Endothelial cell of umbilical vein (primary cell): Measurements from ENCODE around the gene FAM180B. TPM values are rescaled to one million over a fixed set of nuclear protein-coding genes. Genes with fewer than 3 reads are reported as not detected.

Experiments used
- BruUV-seq: library from RNA; stranded (reverse); fragments of 400-500 nt; replicated peaks from 2 replicates; lab custom pipeline; 2021; lab: Mats Ljungman, UMichigan
- CTCF ChIA-PET: fragments of 300-600, 350-600 bp; sonication (Branson Sonifier 250); formaldehyde crosslinking; loops from one replicate; lab custom pipeline; 2021; ENCODE audit warnings: antibody characterized with exemption, inconsistent platforms; lab: Charles Lee
- POLR2A ChIA-PET: fragments of 300-600, 350-600 bp; sonication (Branson Sonifier 250); formaldehyde crosslinking; loops from one replicate; lab custom pipeline; 2021; ENCODE audit warnings: antibody characterized with exemption, inconsistent platforms; lab: Charles Lee
- DNase-seq: peaks from one replicate; pipeline ENCODE4 v3.0.0-alpha.2; 2011; ENCODE audit warnings: low read depth, low spot score
- FAIRE-seq: peaks from 2 replicates; lab custom pipeline; 2011; peaks lifted over from hg19 to GRCh38; lab: Jason Lieb, UNC
- H2AFZ ChIP-seq: 2 replicates; pipeline ENCODE4 v1.6.0; 2012; ENCODE audit warnings: low read depth, low read length, control low read depth, inconsistent platforms
- H3K27ac ChIP-seq: 2 replicates; pipeline ENCODE4 v1.5.1; 2011; ENCODE audit warnings: low read depth, mild to moderate bottlenecking, control low read depth, low read length, moderate library complexity; ENCODE audit not compliant: insufficient read depth
- H3K27me3 ChIP-seq, 2 experiments: 2 replicates each; pipeline versions ENCODE4 v1.6.0 to v1.6.1; 2011; ENCODE audit warnings: low read length in 2 of 2, mixed read lengths in 1 of 2; ENCODE audit not compliant: control insufficient read depth in 2 of 2, insufficient read depth in 2 of 2
- H3K36me3 ChIP-seq, 2 experiments: 2 replicates in 1 of 2; 3 replicates in 1 of 2; pipeline ENCODE4 v1.5.1; 2011; ENCODE audit warnings: low read length in 2 of 2, mild to moderate bottlenecking in 1 of 2, moderate library complexity in 1 of 2; ENCODE audit not compliant: control insufficient read depth in 2 of 2, insufficient read depth in 2 of 2; ENCODE audit errors: extremely low read depth in 1 of 2
- H3K4me1 ChIP-seq: 3 replicates; pipeline ENCODE4 v1.5.1; 2011; ENCODE audit warnings: mild to moderate bottlenecking, low read length; ENCODE audit not compliant: control insufficient read depth, insufficient read depth; ENCODE audit errors: extremely low read depth
- H3K4me2 ChIP-seq: 2 replicates; pipeline ENCODE4 v1.6.1; 2011; ENCODE audit warnings: low read length, control low read depth, mixed read lengths; ENCODE audit not compliant: insufficient read depth
- H3K4me3 ChIP-seq, 3 experiments: fragments of 200-600 bp in 1 of 3; sonication (generic), shearing (Covaris generic) in 1 of 3; replicated peaks in 1 of 3; 2 replicates each; pipeline ENCODE4 v1.5.1; 2011 to 2016; ENCODE audit warnings: control low read depth in 3 of 3, low read length in 3 of 3, mild to moderate bottlenecking in 2 of 3, inconsistent platforms in 1 of 3, low read depth in 1 of 3, moderate library complexity in 1 of 3; ENCODE audit not compliant: insufficient read depth in 1 of 3
- H3K79me2 ChIP-seq: 2 replicates; pipeline ENCODE4 v1.6.0; 2012; ENCODE audit warnings: low read length, inconsistent platforms; ENCODE audit not compliant: control insufficient read depth, insufficient read depth
- H3K9ac ChIP-seq: replicated peaks from 2 replicates; pipeline ENCODE3; 2011; ENCODE audit warnings: low read length, control low read depth; ENCODE audit not compliant: insufficient read depth; ENCODE audit errors: extremely low read depth
- H3K9me1 ChIP-seq: replicated peaks from 3 replicates; pipeline ENCODE4 v1.6.0; 2011; ENCODE audit warnings: mild to moderate bottlenecking, low read length; ENCODE audit not compliant: control insufficient read depth, insufficient read depth; ENCODE audit errors: extremely low read depth
- H3K9me3 ChIP-seq: replicated peaks from 2 replicates; pipeline ENCODE4 v1.5.1; 2012; ENCODE audit warnings: low read length, inconsistent platforms; ENCODE audit not compliant: control insufficient read depth, insufficient read depth
- H4K20me1 ChIP-seq: replicated peaks from 2 replicates; pipeline ENCODE3; 2011; ENCODE audit warnings: mild to moderate bottlenecking, low read length; ENCODE audit not compliant: control insufficient read depth, insufficient read depth; ENCODE audit errors: extremely low read depth
- CTCF ChIP-seq, 2 donors: IDR thresholded peaks; 1 replicate in 1 of 2; 2 replicates in 1 of 2; pipeline ENCODE4 v1.5.1; 2011; ENCODE audit warnings: low read length in 2 of 2, mild to moderate bottlenecking in 2 of 2, moderate library complexity in 2 of 2, control low read depth in 1 of 2, inconsistent platforms in 1 of 2, low read depth in 1 of 2; ENCODE audit not compliant: insufficient read depth in 1 of 2; ENCODE audit errors: extremely low read depth in 1 of 2
- EZH2 ChIP-seq: IDR thresholded peaks from 2 replicates; pipeline ENCODE4 v1.6.1; 2012; ENCODE audit warnings: borderline replicate concordance, low read depth, mild to moderate bottlenecking, moderate library complexity, low read length, inconsistent platforms; ENCODE audit not compliant: severe bottlenecking
- FOS ChIP-seq: IDR thresholded peaks from 2 replicates; pipeline ENCODE4 v1.6.1; 2011; ENCODE audit warnings: mild to moderate bottlenecking, low read length, moderate library complexity, borderline replicate concordance; ENCODE audit not compliant: insufficient read depth
- GATA2 ChIP-seq: IDR thresholded peaks from 2 replicates; pipeline ENCODE4 v1.7.0; 2011; ENCODE audit warnings: low read depth, mild to moderate bottlenecking, moderate library complexity, mixed read lengths, low read length; ENCODE audit not compliant: insufficient read length, insufficient read depth
- JUN ChIP-seq: IDR thresholded peaks from 2 replicates; pipeline ENCODE4 v1.6.1; 2011; ENCODE audit warnings: borderline replicate concordance, low read depth; ENCODE audit not compliant: insufficient read length, insufficient read depth
- MYC ChIP-seq: IDR thresholded peaks from one replicate; pipeline ENCODE4 v1.6.1; 2011; ENCODE audit warnings: mild to moderate bottlenecking, low read depth, low read length
- POLR2A ChIP-seq: IDR thresholded peaks from 2 replicates; pipeline ENCODE4 v1.6.1; 2012; ENCODE audit warnings: low read depth, mild to moderate bottlenecking, control low read depth, low read length
- POLR2AphosphoS5 ChIP-seq: IDR thresholded peaks from 2 replicates; pipeline ENCODE4 v1.6.1; 2012; ENCODE audit warnings: low read depth, mild to moderate bottlenecking, control low read depth, low read length, moderate library complexity; ENCODE audit not compliant: insufficient read depth
- dilution Hi-C: fragments of 300-500 bp; cut with MboI; formaldehyde crosslinking; loops from one replicate; pipeline ENCODE4 v1.15.0; 2019; ENCODE audit warnings: low sequenced_read_pairs; ENCODE audit not compliant: extremely low pct_ligation_motif_present
- intact Hi-C: fragments of 100-400 bp; cut with micrococcal nuclease; formaldehyde crosslinking; loops from one replicate; pipeline ENCODE4 v1.10.0; 2022
- polyA plus RNA-seq, 4 experiments: library from polyadenylated mRNA; depleted of rRNA in 3 of 4; stranded (reverse) in 3 of 4; unstranded in 1 of 4; fragments of >200 nt; gene quantifications; 2 replicates each; pipeline versions ENCODE4 v1.2.1 to v1.2.3, GENCODE V29; 2011 to 2012; ENCODE audit warnings: missing spikeins in 1 of 4
- total RNA-seq: library from RNA; stranded (reverse); gene quantifications from 2 replicates; pipeline ENCODE4 v1.2.3, GENCODE V29; 2021
- TF ChIP-seq, protein P1 (sequence below): IDR thresholded peaks from 2 replicates; pipeline ENCODE4 v1.6.1; 2011; ENCODE audit not compliant: insufficient read depth, insufficient read length

FAM180B gene
- total and polyA plus RNA-seq, 2 donors (not counting 3 experiments of a cell fraction or from before 2014, with no cell fraction given): not detected

- peak within 1 kb of the TSS; percentile 79 for H2AFZ ChIP-seq
- H3K79me2 ChIP-seq: peaks cover 36% of the 10 kb centered on the region
- CTCF ChIA-PET: interaction anchor here (1.0 to 1.2 kb wide), 4 partner anchors 10 to 124 kb away, joined by 3 to 4 read pairs (median 3); partner anchors contain the start of gene PTPMT1
- H3K9ac ChIP-seq: peak within 1 kb of the TSS; percentile 65
- H3K4me3 ChIP-seq: peak within 1 kb of the TSS; percentile 64 to 77 (median 73)
- no peaks in the 10 kb centered on the region for H3K9me3 ChIP-seq
- no peaks in the 10 kb centered on the region for H3K27me3 ChIP-seq
- peaks cover 13 to 19% of the 10 kb centered on the region in 2 experiments for H3K36me3 ChIP-seq
- no peaks in the 10 kb centered on the region for H3K9me1 ChIP-seq
- intact Hi-C loops: loop anchor here (1.0 to 5.0 kb wide), 2 partner anchors 26 to 152 kb away; partner anchors contain the start of genes CELF1 and PSMC3
- FAIRE-seq: peak; percentile 74
- peak within 1 kb of the TSS; percentile 90 for H3K4me2 ChIP-seq
- TSS peak; percentile 54 for BruUV-seq
- H3K27ac ChIP-seq: peak within 1 kb of the TSS; percentile 47
- TF ChIP-seq MYC (no peak), POLR2A (peak; percentile 63), POLR2AphosphoS5 (peak; percentile 88)
- TF ChIP-seq, protein P1, sequence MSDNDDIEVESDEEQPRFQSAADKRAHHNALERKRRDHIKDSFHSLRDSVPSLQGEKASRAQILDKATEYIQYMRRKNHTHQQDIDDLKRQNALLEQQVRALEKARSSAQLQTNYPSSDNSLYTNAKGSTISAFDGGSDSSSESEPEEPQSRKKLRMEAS: peak; percentile 22
- H3K4me1 ChIP-seq: peaks cover 23% of the 10 kb centered on the region
- dilution Hi-C loops: no loop called here
- POLR2A ChIA-PET: no interaction called here
- no peaks in the 10 kb centered on the region for H4K20me1 ChIP-seq
- DNase-seq: peak; percentile 84
These were observed 7.7 kb upstream of the FAM180B start, which contains the start of the genes KBTBD4 and NDUFS3 for GRCh38 chr11:47578524-47579494. Gene KBTBD4, minus strand, starts transcription at chr11:47578970. Its CDS starts 19 bp downstream, at chr11:47578951. Gene NDUFS3, plus strand, starts transcription at chr11:47579074. Its CDS starts 18 bp downstream, at chr11:47579092.

DNA sequence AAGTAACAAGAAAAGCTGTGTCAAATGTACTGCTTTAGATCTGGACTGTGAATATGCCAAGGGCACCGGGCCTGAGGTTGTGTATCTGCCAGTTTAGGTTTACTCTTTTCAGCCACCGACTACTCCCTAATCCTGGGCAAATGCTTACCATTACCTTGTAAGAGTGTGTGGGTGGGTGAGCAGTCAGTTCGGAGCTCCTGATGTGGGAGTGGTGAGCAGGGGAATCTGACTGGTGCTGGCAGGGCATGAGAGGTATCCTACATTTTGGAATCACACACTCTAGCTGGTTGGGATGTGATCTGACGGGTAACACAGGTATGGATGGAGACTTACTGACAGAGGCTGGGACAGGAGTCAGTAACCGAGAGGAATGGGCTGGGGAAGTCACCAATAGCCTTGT is 2.6 kb upstream of the FAM180B start:
- ChIA-PET CTCF (no interaction called here), POLR2A (no interaction called here)
- H3K4me3 ChIP-seq: no peak overlapping the region
- H2AFZ ChIP-seq: no peak overlapping the region
- intact Hi-C loops: no loop called here
- no peak for TF ChIP-seq POLR2AphosphoS5
- TF ChIP-seq EZH2: no peak
- TF ChIP-seq MYC: no peak
- TF ChIP-seq JUN: no peak
- no peak for TF ChIP-seq POLR2A
- TF ChIP-seq CTCF (IDR thresholded peaks at IDR 0.05; ENCODE audit: extremely low read depth in 1 of 2, insufficient read depth in 1 of 2, low read depth in 1 of 2, low read length in 2 of 2): no peak
- no peak for TF ChIP-seq GATA2
- TF ChIP-seq FOS: no peak
- TF ChIP-seq, protein P1: no peak
- H3K9me1 ChIP-seq: no peaks in the 10 kb centered on the region
- H3K79me2 ChIP-seq: peaks cover 19% of the 10 kb centered on the region
- H3K9me3 ChIP-seq: no peaks in the 10 kb centered on the region
- DNase-seq (no peak), FAIRE-seq (no peak)
- no peak overlapping the region for H3K9ac ChIP-seq
- H3K4me1 ChIP-seq: peaks cover 11% of the 10 kb centered on the region
- H4K20me1 ChIP-seq: no peaks in the 10 kb centered on the region
- no peak overlapping the region for H3K4me2 ChIP-seq
- no peak overlapping the region for H3K27ac ChIP-seq
- BruUV-seq: no TSS peak
- peaks cover 13 to 20% of the 10 kb centered on the region in 2 experiments for H3K36me3 ChIP-seq
- dilution Hi-C loops: no loop called here
- H3K27me3 ChIP-seq: no peaks in the 10 kb centered on the region
